Hepatocyte (in vitro differentiated cells): ENCODE results near the gene UBQLN3.

Experiments used
- EZH2 ChIP-seq: fragments of 200-600 bp; sonication (generic); IDR thresholded peaks from 2 replicates; pipeline ENCODE4 v1.6.1; 2016; ENCODE audit warnings: antibody characterized with exemption, mild to moderate bottlenecking, borderline replicate concordance
- TF ChIP-seq, protein P1 (sequence below): fragments of 200-600 bp; sonication (generic); IDR thresholded peaks from 2 replicates; pipeline ENCODE4 v1.5.1; 2016; ENCODE audit warnings: antibody characterized with exemption, mild to moderate bottlenecking; ENCODE audit not compliant: poor library complexity

DNA sequence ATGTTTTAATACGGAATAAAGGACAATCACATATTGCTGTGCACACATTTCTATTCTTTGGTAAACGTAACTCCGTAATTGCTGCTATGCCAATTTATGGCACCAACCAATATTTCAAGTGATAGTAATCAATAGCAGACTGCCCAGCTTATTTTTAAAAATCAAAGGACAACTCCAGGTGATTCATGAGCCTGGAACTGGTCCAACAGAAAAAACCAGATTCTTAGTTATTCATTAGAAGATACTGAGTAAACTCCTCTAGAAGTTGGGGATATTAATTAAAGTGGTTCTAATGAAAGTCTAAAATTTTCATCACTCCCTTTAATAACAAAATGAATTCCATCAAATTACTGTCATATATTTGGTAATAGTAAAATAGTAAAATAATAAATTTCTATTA lies 48.0 kb upstream of the UBQLN3 start:
- TF ChIP-seq, protein P1, sequence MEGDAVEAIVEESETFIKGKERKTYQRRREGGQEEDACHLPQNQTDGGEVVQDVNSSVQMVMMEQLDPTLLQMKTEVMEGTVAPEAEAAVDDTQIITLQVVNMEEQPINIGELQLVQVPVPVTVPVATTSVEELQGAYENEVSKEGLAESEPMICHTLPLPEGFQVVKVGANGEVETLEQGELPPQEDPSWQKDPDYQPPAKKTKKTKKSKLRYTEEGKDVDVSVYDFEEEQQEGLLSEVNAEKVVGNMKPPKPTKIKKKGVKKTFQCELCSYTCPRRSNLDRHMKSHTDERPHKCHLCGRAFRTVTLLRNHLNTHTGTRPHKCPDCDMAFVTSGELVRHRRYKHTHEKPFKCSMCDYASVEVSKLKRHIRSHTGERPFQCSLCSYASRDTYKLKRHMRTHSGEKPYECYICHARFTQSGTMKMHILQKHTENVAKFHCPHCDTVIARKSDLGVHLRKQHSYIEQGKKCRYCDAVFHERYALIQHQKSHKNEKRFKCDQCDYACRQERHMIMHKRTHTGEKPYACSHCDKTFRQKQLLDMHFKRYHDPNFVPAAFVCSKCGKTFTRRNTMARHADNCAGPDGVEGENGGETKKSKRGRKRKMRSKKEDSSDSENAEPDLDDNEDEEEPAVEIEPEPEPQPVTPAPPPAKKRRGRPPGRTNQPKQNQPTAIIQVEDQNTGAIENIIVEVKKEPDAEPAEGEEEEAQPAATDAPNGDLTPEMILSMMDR: no peak
- TF ChIP-seq EZH2: no peak
